AG04450 (cell line): ENCODE measurements around the gene KDM5C. TPM values are rescaled to one million over a fixed set of nuclear protein-coding genes. Genes with fewer than 3 reads are reported as not detected.

Source experiments
- CTCF ChIA-PET: fragments of 300-600, 350-600 bp; formaldehyde crosslinking; extraction: SDS; loops from one replicate; lab custom pipeline; 2022; ENCODE audit warnings: antibody characterized with exemption, inconsistent platforms; lab: Charles Lee
- POLR2A ChIA-PET: fragments of 350-600 bp; formaldehyde crosslinking; extraction: SDS; loops from one replicate; lab custom pipeline; 2021; ENCODE audit warnings: antibody characterized with exemption, inconsistent platforms; lab: Yijun Ruan, JAX
- DNase-seq: peaks from one replicate; pipeline ENCODE4 v3.0.0-alpha.2; 2011; ENCODE audit warnings: low read depth, low spot score
- H3K27ac ChIP-seq: one replicate; pipeline ENCODE4 v1.5.1; 2012; ENCODE audit warnings: low read depth, low read length, control low read depth
- H3K27me3 ChIP-seq: one replicate; pipeline ENCODE4 v1.6.0; 2012; ENCODE audit warnings: low read length; ENCODE audit not compliant: control insufficient read depth, insufficient read depth
- H3K4me3 ChIP-seq: 2 replicates; pipeline ENCODE4 v1.5.1; 2011; ENCODE audit warnings: mild to moderate bottlenecking, low read depth, low read length, control low read depth
- H3K9me3 ChIP-seq: 2 replicates; pipeline ENCODE4 v1.5.1; 2012; ENCODE audit warnings: low read length; ENCODE audit not compliant: control insufficient read depth, insufficient read depth
- polyA plus RNA-seq: library from polyadenylated mRNA; depleted of rRNA; stranded (reverse); fragments of >200 nt; gene quantifications from 2 replicates; pipeline ENCODE4 v1.2.3, GENCODE V29; 2011
- TF ChIP-seq, protein P1 (sequence below): IDR thresholded peaks from 2 replicates; pipeline ENCODE4 v1.5.1; 2011; ENCODE audit warnings: low read depth, low read length, control low read depth, inconsistent platforms

Gene KDM5C
- polyA plus RNA-seq, 1 experiment = 42.7 TPM

GRCh38 chrX:53230116-53230515, 5.1 kb upstream of the KDM5C start:
- no peak overlapping the region for H3K4me3 ChIP-seq
- TF ChIP-seq, protein P1, sequence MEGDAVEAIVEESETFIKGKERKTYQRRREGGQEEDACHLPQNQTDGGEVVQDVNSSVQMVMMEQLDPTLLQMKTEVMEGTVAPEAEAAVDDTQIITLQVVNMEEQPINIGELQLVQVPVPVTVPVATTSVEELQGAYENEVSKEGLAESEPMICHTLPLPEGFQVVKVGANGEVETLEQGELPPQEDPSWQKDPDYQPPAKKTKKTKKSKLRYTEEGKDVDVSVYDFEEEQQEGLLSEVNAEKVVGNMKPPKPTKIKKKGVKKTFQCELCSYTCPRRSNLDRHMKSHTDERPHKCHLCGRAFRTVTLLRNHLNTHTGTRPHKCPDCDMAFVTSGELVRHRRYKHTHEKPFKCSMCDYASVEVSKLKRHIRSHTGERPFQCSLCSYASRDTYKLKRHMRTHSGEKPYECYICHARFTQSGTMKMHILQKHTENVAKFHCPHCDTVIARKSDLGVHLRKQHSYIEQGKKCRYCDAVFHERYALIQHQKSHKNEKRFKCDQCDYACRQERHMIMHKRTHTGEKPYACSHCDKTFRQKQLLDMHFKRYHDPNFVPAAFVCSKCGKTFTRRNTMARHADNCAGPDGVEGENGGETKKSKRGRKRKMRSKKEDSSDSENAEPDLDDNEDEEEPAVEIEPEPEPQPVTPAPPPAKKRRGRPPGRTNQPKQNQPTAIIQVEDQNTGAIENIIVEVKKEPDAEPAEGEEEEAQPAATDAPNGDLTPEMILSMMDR = no peak

DNA sequence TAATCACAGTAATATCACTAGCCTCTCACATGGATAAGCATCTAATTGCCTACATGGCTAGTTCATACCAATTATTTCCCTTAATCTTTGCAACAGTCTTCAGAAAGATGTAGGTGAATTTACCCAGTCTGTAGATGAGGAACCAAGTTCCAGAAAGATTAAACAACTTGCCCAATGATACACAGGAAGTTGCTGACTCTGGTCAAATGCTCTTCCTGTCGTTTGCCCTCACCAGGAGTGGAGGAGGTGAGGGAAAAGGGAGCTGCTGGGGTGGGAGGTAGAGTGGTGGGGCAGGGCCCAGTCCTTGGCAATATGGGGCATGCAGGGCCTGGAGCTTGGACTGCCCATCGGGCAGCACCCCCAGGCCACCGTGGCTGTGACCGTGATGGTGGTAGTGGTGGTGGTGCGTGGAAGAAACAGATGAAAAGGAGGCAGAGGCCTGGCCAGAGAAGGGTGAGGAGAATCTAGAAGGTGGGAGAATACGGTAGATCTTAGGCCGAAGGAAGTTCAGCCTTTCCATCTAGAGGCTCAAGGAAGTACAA, 2.3 kb upstream of the KDM5C start:
- ChIA-PET POLR2A (no interaction called here), CTCF (interaction anchor here (0.9 kb wide), 1 partner anchor 57 kb away, joined by 3 read pairs; no protein-coding TSS in a partner anchor)
- DNase-seq = no peak
- no peak overlapping the region for H3K27ac ChIP-seq
- H3K27me3 ChIP-seq = no peaks in the 10 kb centered on the region
- H3K9me3 ChIP-seq = no peaks in the 10 kb centered on the region; the same call in 1 of the 2 replicates
- TF ChIP-seq, protein P1 = no peak
- H3K4me3 ChIP-seq = no peak overlapping the region

More at GRCh38 chrX:53230116-53230515, 5.1 kb upstream of the KDM5C start:
- POLR2A ChIA-PET = no interaction called here
- CTCF ChIA-PET = no interaction called here
- DNase-seq = no peak
- no peaks in the 10 kb centered on the region for H3K27me3 ChIP-seq
- no peaks in the 10 kb centered on the region for H3K9me3 ChIP-seq
- no peak overlapping the region for H3K27ac ChIP-seq

DNA sequence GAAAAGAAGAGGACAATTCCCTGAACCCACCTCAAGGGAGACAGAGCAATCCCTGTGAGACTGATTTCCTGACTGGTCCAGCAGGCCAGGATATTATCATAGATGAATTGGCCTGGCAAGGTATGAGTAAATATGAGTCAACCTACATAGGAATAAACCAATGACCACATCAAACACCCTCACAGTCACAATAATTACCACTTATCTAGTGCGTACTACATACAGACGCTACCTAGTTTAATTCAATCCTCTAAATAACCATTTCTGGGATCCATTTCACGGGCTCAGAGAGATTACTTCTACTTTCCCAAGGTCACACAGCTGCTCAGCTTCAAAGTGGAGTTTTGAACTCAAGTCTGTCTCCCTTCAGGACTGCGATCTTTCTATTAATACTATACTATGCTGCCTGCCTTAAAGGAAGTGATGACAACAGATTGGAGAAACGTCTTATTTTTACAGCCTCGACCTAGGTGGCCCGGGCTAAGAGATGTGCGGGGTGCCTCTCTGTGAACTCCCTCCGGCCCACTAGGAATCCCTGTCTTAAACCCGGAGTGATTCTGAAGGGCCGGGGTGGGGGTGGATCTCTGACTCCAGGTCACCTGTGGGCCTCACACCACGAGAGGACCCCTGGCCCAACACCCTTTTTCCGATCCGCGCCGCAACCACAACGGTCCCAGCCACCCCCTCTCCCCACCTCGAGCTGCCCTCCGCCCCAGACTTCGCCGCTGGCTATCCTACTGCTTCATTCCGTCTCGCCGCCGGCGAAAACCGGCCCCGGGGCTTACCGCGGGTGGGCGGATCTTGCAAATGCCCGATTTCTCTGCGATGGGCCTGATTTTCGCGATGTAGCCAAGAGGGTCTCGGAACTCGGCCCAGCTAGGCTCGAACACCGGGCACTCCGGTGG, 800 bp downstream of the KDM5C start:
- TF ChIP-seq, protein P1 = no peak
- ChIA-PET POLR2A (no interaction called here), CTCF (interaction anchor here (2.0 kb wide), 1 partner anchor 108 kb away, joined by 4 read pairs; no protein-coding TSS in a partner anchor)
- DNase-seq = peak; percentile 10
- H3K27ac ChIP-seq = peak overlapping the region; percentile 65
- H3K9me3 ChIP-seq = no peaks in the 10 kb centered on the region; the same call in 1 of the 2 replicates
- H3K4me3 ChIP-seq = peak overlapping the region; percentile 76
- H3K27me3 ChIP-seq = no peaks in the 10 kb centered on the region

- Histone ChIP-seq H3K4me3 (peak overlapping the region; percentile 76), H3K9me3 (no peaks in the 10 kb centered on the region; the same call in 1 of the 2 replicates), H3K27me3 (no peaks in the 10 kb centered on the region), H3K27ac (no peak overlapping the region)
- POLR2A ChIA-PET = no interaction called here
- CTCF ChIA-PET = interaction anchor here (0.7 to 2.0 kb wide), 2 partner anchors 61 to 109 kb away, joined by 3 to 4 read pairs; no protein-coding TSS in a partner anchor
- DNase-seq = no peak
- TF ChIP-seq, protein P1 = no peak
Measured at GRCh38 chrX:53223068-53223693, 1.8 kb downstream of the KDM5C start.
